ENCODE results near the gene OR6P1. TPM values are rescaled to one million over a fixed set of nuclear protein-coding genes. Genes with fewer than 3 reads are reported as not detected.

Gene OR6P1
- total and polyA plus RNA-seq, 2 of the 8 experiments (the other 6 are each of a cell fraction or from before 2014, with no cell fraction given) = not detected

DNA sequence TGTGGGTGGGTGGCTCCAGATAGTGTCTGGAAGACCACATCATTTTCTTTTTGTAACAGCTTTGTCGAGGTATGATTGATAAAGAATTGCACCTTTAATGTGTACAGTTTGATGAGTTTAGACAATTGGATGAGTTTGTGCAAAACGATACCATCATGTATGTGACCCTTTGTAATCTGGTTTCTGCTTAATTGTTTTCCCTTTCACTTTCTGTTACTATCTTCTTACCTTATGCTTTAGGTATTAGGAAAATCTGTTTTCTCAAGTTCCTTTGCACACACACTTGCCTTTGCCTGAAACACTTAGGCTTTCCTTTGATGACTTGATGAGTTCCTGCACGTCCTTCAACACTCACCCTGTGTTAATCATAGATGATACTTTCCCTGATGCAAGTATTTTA lies 41.5 kb upstream of the OR6P1 start (continued):
- TF ChIP-seq GTF2F1 (IDR thresholded peaks at IDR 0.05; ENCODE audit: borderline replicate concordance, low read depth, low read length) = no peak
- no peak for TF ChIP-seq USF2 (IDR thresholded peaks at IDR 0.05; ENCODE audit: low read length)
- no peak for TF ChIP-seq FOSL1 (IDR thresholded peaks at IDR 0.05; ENCODE audit: insufficient read depth, low read depth, low read length)
